Left lung (tissue), 10 donors: ENCODE measurements around the gene TMEM127. TPM values are rescaled to one million over a fixed set of nuclear protein-coding genes. Genes with fewer than 3 reads are reported as not detected.

Experiments
- ATAC-seq: fragments of 200-7000 bp; cut with Tn5 transposase; one replicate; pipeline ENCODE4 v1.9.1; 2020; ENCODE audit warnings: moderate library complexity
- DNase-seq, 4 donors: peaks; one replicate each; pipeline ENCODE4 v3.0.0-alpha.2; 2013 to 2020
- H3K27ac ChIP-seq, 2 donors: fragments of 200-600 bp; sonication (generic) in 1 of 2; one replicate each; pipeline versions ENCODE4 v1.5.0 to v1.8.0; 2020 to 2021
- H3K27me3 ChIP-seq, 2 donors: fragments of 200-600 bp; sonication (generic) in 1 of 2; one replicate each; pipeline versions ENCODE4 v1.5.0 to v1.8.0; 2020 to 2021
- H3K36me3 ChIP-seq, 2 donors: fragments of 200-600 bp; sonication (generic) in 1 of 2; one replicate each; pipeline versions ENCODE4 v1.5.0 to v1.8.0; 2020 to 2021
- H3K4me1 ChIP-seq, 2 donors: fragments of 200-600 bp; one replicate each; pipeline ENCODE4 v1.8.0; 2021
- H3K4me3 ChIP-seq, 2 donors: fragments of 200-600 bp; sonication (generic) in 1 of 2; one replicate each; pipeline versions ENCODE4 v1.5.0 to v1.8.0; 2020 to 2021; ENCODE audit warnings: mild to moderate bottlenecking in 1 of 2
- H3K9me3 ChIP-seq, 2 donors: fragments of 200-600 bp; sonication (generic) in 1 of 2; one replicate each; pipeline versions ENCODE4 v1.5.0 to v1.8.0; 2020 to 2021
- CTCF ChIP-seq, 2 donors: fragments of 200-600 bp; sonication (generic) in 1 of 2; IDR thresholded peaks; one replicate each; pipeline versions ENCODE4 v1.5.0 to v1.8.0; 2021; ENCODE audit warnings: antibody characterized with exemption in 2 of 2
- intact Hi-C, 2 donors: fragments of 100-400 bp; cut with DNase I; formaldehyde crosslinking; loops; one replicate each; pipeline versions ENCODE4 v1.11.2 to v1.14.2; 2022
- polyA plus RNA-seq, 6 donors: library from polyadenylated mRNA; unstranded; fragments of 120-200 nt; gene quantifications; one replicate each; pipeline ENCODE4 v1.2.1, GENCODE V29; 2013; ENCODE audit not compliant: insufficient read length in 6 of 6
- total RNA-seq, 2 donors: library from RNA; stranded (reverse); fragmentation: NEBNext Ultra II Directional; extraction: Animal tissue kit (Norgen Biotek cat#: 25700); gene quantifications; one replicate each; pipeline ENCODE4 v1.2.1, GENCODE V29; 2021
- donor health status: DM: no; HTN: yes; CAD: no.
- donor health status: DM: no; HTN: no; CAD: no.

Gene TMEM127
- total and polyA plus RNA-seq, 8 donors: 29.1 to 79.9 (median 34.5) TPM

GRCh38 chr2:96264086-96264485, 1.7 kb downstream of the TMEM127 start:
- peaks cover 40 to 75% of the 10 kb centered on the region in 2 donors for H3K4me1 ChIP-seq
- ATAC-seq (no peak), DNase-seq (no peak)
- no peaks in the 10 kb centered on the region for H3K27me3 ChIP-seq
- H3K36me3 ChIP-seq: peaks cover 0 to 48% of the 10 kb centered on the region in 2 donors
- TF ChIP-seq CTCF (IDR thresholded peaks at IDR 0.05): no peak
- intact Hi-C loops: no loop called here
- no peaks in the 10 kb centered on the region for H3K9me3 ChIP-seq
- peak overlapping the region in 1 of 2 donors; percentile 91 for H3K4me3 ChIP-seq
- peak overlapping the region in 1 of 2 donors; percentile 93 for H3K27ac ChIP-seq

- peak overlapping the region in 1 of 2 donors; percentile 34 for H3K27ac ChIP-seq
- intact Hi-C loops: no loop called here
- peaks cover 39 to 87% of the 10 kb centered on the region in 2 donors for H3K4me1 ChIP-seq
Observed at GRCh38 chr2:96262306-96262705, 3.5 kb downstream of the TMEM127 start.

GRCh38 chr2:96261328-96262003, 4.3 kb downstream of the TMEM127 start:
- Histone ChIP-seq H3K27ac (peak overlapping the region; percentile 81 to 95), H3K9me3 (no peaks in the 10 kb centered on the region), H3K4me3 (no peak overlapping the region), H3K36me3 (peaks cover 0 to 39% of the 10 kb centered on the region in 2 donors), H3K4me1 (peaks cover 33 to 87% of the 10 kb centered on the region in 2 donors), H3K27me3 (no peaks in the 10 kb centered on the region)
- DNase-seq (no peak), ATAC-seq (no peak)
- TF ChIP-seq CTCF (IDR thresholded peaks at IDR 0.05): no peak
- intact Hi-C loops: no loop called here

More at GRCh38 chr2:96262306-96262705, 3.5 kb downstream of the TMEM127 start:
- no peak overlapping the region for H3K4me3 ChIP-seq
- no peak for TF ChIP-seq CTCF (IDR thresholded peaks at IDR 0.05)
- no peaks in the 10 kb centered on the region for H3K9me3 ChIP-seq
- peaks cover 0 to 39% of the 10 kb centered on the region in 2 donors for H3K36me3 ChIP-seq
- ATAC-seq (no peak), DNase-seq (no peak)
- no peaks in the 10 kb centered on the region for H3K27me3 ChIP-seq

- Histone ChIP-seq H3K27ac (peak overlapping the region; percentile 81 to 95), H3K4me3 (no peak overlapping the region), H3K9me3 (no peaks in the 10 kb centered on the region), H3K4me1 (peaks cover 33 to 95% of the 10 kb centered on the region in 2 donors), H3K27me3 (no peaks in the 10 kb centered on the region), H3K36me3 (peaks cover 0 to 46% of the 10 kb centered on the region in 2 donors)
- peak; percentile 17 to 36 for TF ChIP-seq CTCF (IDR thresholded peaks at IDR 0.05)
- ATAC-seq: peak; percentile 79
- peak in 2 of 4 donors; percentile 62 to 82 for DNase-seq
- intact Hi-C loops: no loop called here
Observed at GRCh38 chr2:96260387-96261260, 5.2 kb downstream of the TMEM127 start.

- Histone ChIP-seq H3K36me3 (peaks cover 0 to 57% of the 10 kb centered on the region in 2 donors), H3K27me3 (no peaks in the 10 kb centered on the region), H3K9me3 (no peaks in the 10 kb centered on the region), H3K4me3 (no peak overlapping the region), H3K4me1 (peaks cover 28 to 100% of the 10 kb centered on the region in 2 donors), H3K27ac (peak overlapping the region; percentile 81 to 95)
- no peak for TF ChIP-seq CTCF (IDR thresholded peaks at IDR 0.05)
- no peak for ATAC-seq
- intact Hi-C loops: no loop called here
- no peak for DNase-seq
Observed at GRCh38 chr2:96259497-96259921, 6.3 kb downstream of the TMEM127 start.
